Measurements from ENCODE around the gene RAPGEF4. TPM values are rescaled to one million over a fixed set of nuclear protein-coding genes. Genes with fewer than 3 reads are reported as not detected.
A peak's percentile ranks its signal among the peaks of the same experiment; 100 is the strongest.

RAPGEF4 gene
- total RNA-seq, 1 experiment from 2014 or later = not detected

GRCh38 chr2:172957734-172958133 is 222.1 kb downstream of the RAPGEF4 start:
- POLR2A ChIA-PET = interaction anchor here (1.6 kb wide), 1 partner anchor 13 kb away, joined by 3 read pairs; no protein-coding TSS in a partner anchor
- no peak for TF ChIP-seq CTCF (IDR thresholded peaks at IDR 0.05; ENCODE audit: unreplicated experiment)
- CTCF ChIA-PET = interaction anchor here (1.7 kb wide), 1 partner anchor 151 kb away, joined by 5 read pairs; no protein-coding TSS in a partner anchor
- H3K36me3 Mint-ChIP-seq (ENCODE audit: insufficient read depth, unreplicated experiment) = no peaks in the 10 kb centered on the region
- no TSS peak for BruUV-seq (replicated peaks)
- intact Hi-C loops (cut with micrococcal nuclease) = no loop called here
- no peaks in the 10 kb centered on the region for H3K27me3 Mint-ChIP-seq (ENCODE audit: insufficient read depth, unreplicated experiment)
- H3K27ac Mint-ChIP-seq (ENCODE audit: low read depth, unreplicated experiment) = no peak overlapping the region
- H3K4me1 Mint-ChIP-seq (ENCODE audit: insufficient read depth, unreplicated experiment) = peaks cover 2% of the 10 kb centered on the region
- no peaks in the 10 kb centered on the region for H3K9me3 Mint-ChIP-seq (ENCODE audit: unreplicated experiment)
- H3K4me3 Mint-ChIP-seq (ENCODE audit: unreplicated experiment) = no peak overlapping the region
- no peak for DNase-seq (ENCODE audit: unreplicated experiment)

GRCh38 chr2:172962082-172962481 is 226.4 kb downstream of the RAPGEF4 start:
- DNase-seq (ENCODE audit: unreplicated experiment) = no peak
- ChIA-PET CTCF (interaction anchor here (1.0 to 1.4 kb wide), 3 partner anchors 8 to 30 kb away, joined by 4 to 6 read pairs (median 4); no protein-coding TSS in a partner anchor), POLR2A (no interaction called here)
- Mint-ChIP-seq H3K27ac (ENCODE audit: low read depth, unreplicated experiment) (no peak overlapping the region), H3K36me3 (ENCODE audit: insufficient read depth, unreplicated experiment) (no peaks in the 10 kb centered on the region), H3K4me3 (ENCODE audit: unreplicated experiment) (no peak overlapping the region), H3K9me3 (ENCODE audit: unreplicated experiment) (no peaks in the 10 kb centered on the region), H3K4me1 (ENCODE audit: insufficient read depth, unreplicated experiment) (peaks cover 6% of the 10 kb centered on the region), H3K27me3 (ENCODE audit: insufficient read depth, unreplicated experiment) (no peaks in the 10 kb centered on the region)
- TF ChIP-seq CTCF (IDR thresholded peaks at IDR 0.05; ENCODE audit: unreplicated experiment) = no peak
- BruUV-seq (replicated peaks) = no TSS peak
- intact Hi-C loops (cut with micrococcal nuclease) = no loop called here

- BruUV-seq (replicated peaks) = no TSS peak
- Mint-ChIP-seq H3K9me3 (ENCODE audit: unreplicated experiment) (no peaks in the 10 kb centered on the region), H3K27ac (ENCODE audit: low read depth, unreplicated experiment) (no peak overlapping the region), H3K4me1 (ENCODE audit: insufficient read depth, unreplicated experiment) (peaks cover 10% of the 10 kb centered on the region), H3K27me3 (ENCODE audit: insufficient read depth, unreplicated experiment) (no peaks in the 10 kb centered on the region), H3K36me3 (ENCODE audit: insufficient read depth, unreplicated experiment) (no peaks in the 10 kb centered on the region), H3K4me3 (ENCODE audit: unreplicated experiment) (no peak overlapping the region)
- ChIA-PET CTCF (no interaction called here), POLR2A (no interaction called here)
- peak; percentile 69 for DNase-seq (ENCODE audit: unreplicated experiment)
- no peak for TF ChIP-seq CTCF (IDR thresholded peaks at IDR 0.05; ENCODE audit: unreplicated experiment)
- intact Hi-C loops (cut with micrococcal nuclease) = no loop called here
These were observed 227.2 kb downstream of the RAPGEF4 start for GRCh38 chr2:172962824-172963223.

- intact Hi-C loops (cut with micrococcal nuclease) = no loop called here
These were observed 229.0 kb downstream of the RAPGEF4 start for GRCh38 chr2:172964511-172965139.

More at GRCh38 chr2:172964511-172965139, 229.0 kb downstream of the RAPGEF4 start:
- BruUV-seq (replicated peaks) = no TSS peak
- Mint-ChIP-seq H3K4me1 (ENCODE audit: insufficient read depth, unreplicated experiment) (peaks cover 26% of the 10 kb centered on the region), H3K9me3 (ENCODE audit: unreplicated experiment) (no peaks in the 10 kb centered on the region), H3K36me3 (ENCODE audit: insufficient read depth, unreplicated experiment) (no peaks in the 10 kb centered on the region), H3K4me3 (ENCODE audit: unreplicated experiment) (no peak overlapping the region), H3K27me3 (ENCODE audit: insufficient read depth, unreplicated experiment) (no peaks in the 10 kb centered on the region), H3K27ac (ENCODE audit: low read depth, unreplicated experiment) (no peak overlapping the region)
- no peak for TF ChIP-seq CTCF (IDR thresholded peaks at IDR 0.05; ENCODE audit: unreplicated experiment)
- ChIA-PET POLR2A (no interaction called here), CTCF (interaction anchor here (0.6 to 0.7 kb wide), 2 partner anchors 55 to 751 kb away, joined by 4 to 5 read pairs; no protein-coding TSS in a partner anchor)
- DNase-seq (ENCODE audit: unreplicated experiment) = no peak

Measured in MCF 10A (cell line).